Measurements from ENCODE around the gene KIF13A.
"Not testable (repeated sequence)": the region's sequence is repeated elsewhere in the genome, so short reads cannot be mapped to it uniquely, and the experiment has no call there.

The KIF13A gene

GRCh38 chr6:17950095-17950494, 37.3 kb downstream of the KIF13A start:
- Histone ChIP-seq H3K9me3 (ENCODE audit: low read length) (no peaks in the 10 kb centered on the region), H3K36me3 (ENCODE audit: insufficient read depth, low read length) (peaks cover 5% of the 10 kb centered on the region), H3K4me1 (ENCODE audit: insufficient read depth, low read length) (peaks cover 14% of the 10 kb centered on the region), H3K4me3 (ENCODE audit: low read length) (no peak overlapping the region), H3K27me3 (ENCODE audit: insufficient read depth, low read length) (no peaks in the 10 kb centered on the region), H2AFZ (ENCODE audit: low read depth, low read length) (no peak overlapping the region)

- no peaks in the 10 kb centered on the region for H3K27me3 ChIP-seq (ENCODE audit: insufficient read depth, low read length)
- no peaks in the 10 kb centered on the region for H3K9me3 ChIP-seq (ENCODE audit: low read length)
- peaks cover 5% of the 10 kb centered on the region for H3K36me3 ChIP-seq (ENCODE audit: insufficient read depth, low read length)
- no peak overlapping the region for H2AFZ ChIP-seq (ENCODE audit: low read depth, low read length)
- no peak overlapping the region for H3K4me3 ChIP-seq (ENCODE audit: low read length)
- peaks cover 14% of the 10 kb centered on the region for H3K4me1 ChIP-seq (ENCODE audit: insufficient read depth, low read length)
These were observed 38.3 kb downstream of the KIF13A start for GRCh38 chr6:17949168-17949567.

- H3K9me3 ChIP-seq (ENCODE audit: low read length), result no peaks in the 10 kb centered on the region
- H2AFZ ChIP-seq (ENCODE audit: low read depth, low read length), result no peak overlapping the region
- no peak overlapping the region for H3K4me3 ChIP-seq (ENCODE audit: low read length)
- H3K36me3 ChIP-seq (ENCODE audit: insufficient read depth, low read length), result peaks cover 5% of the 10 kb centered on the region
- no peaks in the 10 kb centered on the region for H3K27me3 ChIP-seq (ENCODE audit: insufficient read depth, low read length)
- peaks cover 14% of the 10 kb centered on the region for H3K4me1 ChIP-seq (ENCODE audit: insufficient read depth, low read length)
These were observed 38.7 kb downstream of the KIF13A start for GRCh38 chr6:17948725-17949124.

GRCh38 chr6:17947574-17947973, 39.9 kb downstream of the KIF13A start:
- not testable (repeated sequence) for H3K9me3 ChIP-seq (ENCODE audit: low read length); H3K4me3 ChIP-seq (ENCODE audit: low read length); H3K36me3 ChIP-seq (ENCODE audit: insufficient read depth, low read length); H3K27me3 ChIP-seq (ENCODE audit: insufficient read depth, low read length); H2AFZ ChIP-seq (ENCODE audit: low read depth, low read length)
- peaks cover 14% of the 10 kb centered on the region for H3K4me1 ChIP-seq (ENCODE audit: insufficient read depth, low read length)

- Histone ChIP-seq H3K4me3 (ENCODE audit: low read length) (no peak overlapping the region), H3K36me3 (ENCODE audit: insufficient read depth, low read length) (no peaks in the 10 kb centered on the region), H2AFZ (ENCODE audit: low read depth, low read length) (no peak overlapping the region), H3K4me1 (ENCODE audit: insufficient read depth, low read length) (peaks cover 14% of the 10 kb centered on the region), H3K27me3 (ENCODE audit: insufficient read depth, low read length) (no peaks in the 10 kb centered on the region), H3K9me3 (ENCODE audit: low read length) (no peaks in the 10 kb centered on the region)
These were observed 41.9 kb downstream of the KIF13A start for GRCh38 chr6:17945575-17945974.

DNA sequence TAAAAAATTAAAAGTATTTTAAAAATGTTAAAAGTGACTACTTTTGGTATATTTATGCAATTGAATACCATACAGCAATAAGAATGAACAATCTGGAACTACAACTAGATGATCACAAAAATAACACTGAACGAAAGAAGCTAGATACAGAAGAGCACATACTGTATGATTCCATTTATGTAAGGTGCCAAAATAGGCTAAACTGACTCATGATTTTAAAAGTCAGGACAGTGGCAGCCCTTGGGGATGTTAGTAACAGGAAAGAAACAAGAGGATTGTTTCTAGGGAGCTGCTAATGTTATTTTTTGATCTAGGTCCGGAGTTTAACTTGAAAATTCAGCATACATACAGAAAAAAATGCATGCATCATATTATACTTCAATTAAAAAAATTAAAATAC, 42.3 kb downstream of the KIF13A start:
- Histone ChIP-seq H3K36me3 (ENCODE audit: insufficient read depth, low read length) (no peaks in the 10 kb centered on the region), H3K4me3 (ENCODE audit: low read length) (no peak overlapping the region), H3K27me3 (ENCODE audit: insufficient read depth, low read length) (no peaks in the 10 kb centered on the region), H3K4me1 (ENCODE audit: insufficient read depth, low read length) (peaks cover 12% of the 10 kb centered on the region), H3K9me3 (ENCODE audit: low read length) (no peaks in the 10 kb centered on the region), H2AFZ (ENCODE audit: low read depth, low read length) (no peak overlapping the region)

DNA sequence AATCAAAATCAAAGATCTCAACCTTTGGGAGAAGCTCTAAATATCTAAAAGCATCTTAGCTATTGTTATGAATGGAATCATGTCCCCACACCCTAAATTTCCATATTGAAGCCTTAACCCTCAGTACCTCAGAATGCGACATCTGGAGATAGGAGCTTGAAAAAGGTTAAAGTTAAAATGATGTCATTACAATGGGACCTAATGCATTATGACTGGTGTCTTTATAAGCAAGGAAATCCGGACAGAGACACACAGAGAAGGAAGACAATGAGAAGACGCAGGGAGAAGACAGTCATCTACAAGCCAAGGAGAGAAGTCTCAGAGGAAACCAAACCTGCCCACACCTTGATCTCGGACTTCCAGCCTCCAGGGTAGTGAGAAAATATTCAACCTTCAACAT, 46.1 kb downstream of the KIF13A start:
- no peak overlapping the region for H3K4me3 ChIP-seq (ENCODE audit: low read length)
- H3K4me1 ChIP-seq (ENCODE audit: insufficient read depth, low read length), result no peaks in the 10 kb centered on the region
- no peak overlapping the region for H2AFZ ChIP-seq (ENCODE audit: low read depth, low read length)
- H3K9me3 ChIP-seq (ENCODE audit: low read length), result no peaks in the 10 kb centered on the region
- no peaks in the 10 kb centered on the region for H3K27me3 ChIP-seq (ENCODE audit: insufficient read depth, low read length)
- H3K36me3 ChIP-seq (ENCODE audit: insufficient read depth, low read length), result no peaks in the 10 kb centered on the region

GRCh38 chr6:17940151-17940792, 47.2 kb downstream of the KIF13A start:
- Histone ChIP-seq H3K4me1 (ENCODE audit: insufficient read depth, low read length) (no peaks in the 10 kb centered on the region), H2AFZ (ENCODE audit: low read depth, low read length) (no peak overlapping the region), H3K36me3 (ENCODE audit: insufficient read depth, low read length) (no peaks in the 10 kb centered on the region), H3K4me3 (ENCODE audit: low read length) (no peak overlapping the region), H3K27me3 (ENCODE audit: insufficient read depth, low read length) (no peaks in the 10 kb centered on the region), H3K9me3 (ENCODE audit: low read length) (no peaks in the 10 kb centered on the region)

GRCh38 chr6:17938901-17939300, 48.5 kb downstream of the KIF13A start:
- peaks cover 3% of the 10 kb centered on the region for H3K4me1 ChIP-seq (ENCODE audit: insufficient read depth, low read length)
- H3K4me3 ChIP-seq (ENCODE audit: low read length), result no peak overlapping the region
- no peak overlapping the region for H2AFZ ChIP-seq (ENCODE audit: low read depth, low read length)
- no peaks in the 10 kb centered on the region for H3K27me3 ChIP-seq (ENCODE audit: insufficient read depth, low read length)
- no peaks in the 10 kb centered on the region for H3K9me3 ChIP-seq (ENCODE audit: low read length)
- no peaks in the 10 kb centered on the region for H3K36me3 ChIP-seq (ENCODE audit: insufficient read depth, low read length)

GRCh38 chr6:17935188-17936149, 52.0 kb downstream of the KIF13A start:
- no peaks in the 10 kb centered on the region for H3K36me3 ChIP-seq (ENCODE audit: insufficient read depth, low read length)
- H3K4me1 ChIP-seq (ENCODE audit: insufficient read depth, low read length), result peaks cover 28% of the 10 kb centered on the region
- H3K27me3 ChIP-seq (ENCODE audit: insufficient read depth, low read length), result no peaks in the 10 kb centered on the region
- no peak overlapping the region for H3K4me3 ChIP-seq (ENCODE audit: low read length)
- no peaks in the 10 kb centered on the region for H3K9me3 ChIP-seq (ENCODE audit: low read length)
- H2AFZ ChIP-seq (ENCODE audit: low read depth, low read length), result no peak overlapping the region

DNA sequence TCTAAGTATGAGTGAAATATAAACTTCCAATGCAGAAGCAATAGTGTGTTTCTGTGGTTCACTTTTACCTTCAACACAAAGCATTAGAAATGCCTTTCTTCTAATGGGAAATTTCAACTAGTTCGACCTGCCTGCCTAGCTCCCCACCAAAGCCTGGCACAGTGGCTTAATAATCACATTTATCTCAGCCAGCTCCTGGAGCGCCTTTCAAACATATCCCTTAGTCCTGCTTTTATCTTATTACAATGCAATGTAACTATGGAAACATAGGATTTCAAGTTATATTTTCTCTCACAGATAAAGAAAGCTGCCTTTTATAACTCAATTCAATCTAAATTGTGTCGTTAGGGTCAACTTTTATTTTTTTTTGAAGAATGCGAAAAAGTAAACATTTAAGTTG, 53.7 kb downstream of the KIF13A start:
- Histone ChIP-seq H2AFZ (ENCODE audit: low read depth, low read length) (no peak overlapping the region), H3K4me3 (ENCODE audit: low read length) (no peak overlapping the region), H3K36me3 (ENCODE audit: insufficient read depth, low read length) (no peaks in the 10 kb centered on the region), H3K27me3 (ENCODE audit: insufficient read depth, low read length) (no peaks in the 10 kb centered on the region), H3K9me3 (ENCODE audit: low read length) (no peaks in the 10 kb centered on the region), H3K4me1 (ENCODE audit: insufficient read depth, low read length) (peaks cover 29% of the 10 kb centered on the region)

DNA sequence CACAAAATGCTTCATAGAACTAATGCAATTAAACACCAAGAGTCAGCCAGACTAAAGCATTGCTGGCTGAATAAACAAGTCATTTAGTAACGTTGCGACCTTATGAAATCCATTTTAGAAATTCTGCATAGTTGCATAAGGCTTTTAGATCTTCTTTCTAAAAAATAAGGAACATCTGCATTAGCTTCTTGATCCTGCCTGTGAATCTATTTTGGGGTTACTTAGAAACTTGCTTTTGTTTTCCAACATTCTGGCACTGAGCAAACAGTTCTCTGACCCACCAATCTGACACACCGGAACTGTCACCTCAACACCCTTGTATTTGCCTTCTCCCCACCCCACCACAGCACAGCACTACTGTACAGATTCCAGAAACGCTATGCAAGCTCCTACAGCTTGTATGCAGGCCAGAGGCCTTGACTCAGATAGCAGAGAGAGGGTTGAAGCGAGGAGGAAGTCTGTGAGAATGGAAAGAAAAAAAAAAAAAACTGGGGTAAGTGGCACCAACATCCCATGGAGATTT, 55.0 kb downstream of the KIF13A start:
- H3K4me3 ChIP-seq (ENCODE audit: low read length), result no peak overlapping the region
- no peaks in the 10 kb centered on the region for H3K27me3 ChIP-seq (ENCODE audit: insufficient read depth, low read length)
- H3K36me3 ChIP-seq (ENCODE audit: insufficient read depth, low read length), result no peaks in the 10 kb centered on the region
- H3K4me1 ChIP-seq (ENCODE audit: insufficient read depth, low read length), result peaks cover 29% of the 10 kb centered on the region
- H3K9me3 ChIP-seq (ENCODE audit: low read length), result no peaks in the 10 kb centered on the region
- no peak overlapping the region for H2AFZ ChIP-seq (ENCODE audit: low read depth, low read length)

GRCh38 chr6:17931227-17931626, 56.2 kb downstream of the KIF13A start:
- Histone ChIP-seq H3K4me1 (ENCODE audit: insufficient read depth, low read length) (peaks cover 29% of the 10 kb centered on the region), H2AFZ (ENCODE audit: low read depth, low read length) (no peak overlapping the region), H3K9me3 (ENCODE audit: low read length) (no peaks in the 10 kb centered on the region), H3K36me3 (ENCODE audit: insufficient read depth, low read length) (no peaks in the 10 kb centered on the region), H3K4me3 (ENCODE audit: low read length) (no peak overlapping the region), H3K27me3 (ENCODE audit: insufficient read depth, low read length) (no peaks in the 10 kb centered on the region)
